Measurements from ENCODE around the gene STEAP4.
"Not testable (repeated sequence)": the region's sequence is repeated elsewhere in the genome, so short reads cannot be mapped to it uniquely, and the experiment has no call there.

STEAP4 gene

GRCh38 chr7:88312061-88312663 lies 5.5 kb upstream of the STEAP4 start:
- no peak for FAIRE-seq

GRCh38 chr7:88311675-88312036 lies 5.0 kb upstream of the STEAP4 start:
- no peak for FAIRE-seq

DNA sequence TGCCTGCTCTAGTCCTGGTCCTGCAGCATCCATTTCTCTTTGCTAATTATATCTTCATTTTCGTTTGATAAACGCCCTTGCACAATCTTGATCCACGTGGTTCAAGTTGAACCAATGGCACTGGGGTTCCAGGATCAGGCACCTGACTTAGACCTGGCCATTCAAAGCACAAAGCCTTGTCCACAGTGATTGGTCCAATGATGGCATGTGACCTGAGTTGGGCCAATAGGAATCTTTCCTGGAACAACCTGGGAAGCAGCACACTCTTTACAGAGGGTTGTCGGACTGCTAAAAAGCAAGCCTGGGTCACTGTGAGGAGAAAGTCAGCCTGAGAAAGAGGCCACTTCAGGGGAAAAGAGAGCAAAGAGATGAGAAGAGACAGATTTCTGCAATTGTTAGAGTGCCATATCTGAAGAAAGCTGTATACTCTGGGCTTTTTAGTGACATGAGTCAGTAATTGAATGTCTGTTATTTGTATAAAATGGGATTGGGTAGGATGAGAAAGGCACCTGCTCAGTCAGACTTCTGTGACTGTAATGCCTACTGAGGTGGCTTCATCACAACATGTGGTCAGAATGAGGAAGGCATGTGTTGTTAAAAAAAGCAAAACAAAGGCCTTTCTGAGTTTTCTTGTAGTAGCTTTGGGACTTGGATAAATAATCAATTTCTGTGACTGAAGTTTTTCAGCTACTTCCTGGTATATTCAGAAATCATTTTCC lies 4.4 kb upstream of the STEAP4 start:
- FAIRE-seq = no peak

DNA sequence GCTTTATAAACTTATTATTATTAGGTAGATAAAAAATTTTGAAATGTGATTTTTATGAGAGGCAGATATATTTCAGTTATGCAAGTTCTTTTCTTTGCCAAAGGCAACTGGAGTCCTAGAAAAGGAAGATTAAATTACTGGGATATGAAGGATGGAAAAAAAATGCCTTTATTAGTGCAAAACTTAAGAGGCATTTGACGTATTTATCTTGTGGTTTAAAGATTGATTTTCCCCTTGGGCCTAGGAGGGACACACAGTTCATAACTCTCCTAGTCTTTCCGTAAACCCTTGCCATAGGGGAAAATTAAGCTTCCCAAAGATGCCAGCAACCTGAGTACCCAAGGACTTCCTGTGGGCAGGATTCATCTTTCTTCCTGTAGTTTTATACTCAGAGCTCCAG lies 3.1 kb upstream of the STEAP4 start:
- FAIRE-seq = no peak

DNA sequence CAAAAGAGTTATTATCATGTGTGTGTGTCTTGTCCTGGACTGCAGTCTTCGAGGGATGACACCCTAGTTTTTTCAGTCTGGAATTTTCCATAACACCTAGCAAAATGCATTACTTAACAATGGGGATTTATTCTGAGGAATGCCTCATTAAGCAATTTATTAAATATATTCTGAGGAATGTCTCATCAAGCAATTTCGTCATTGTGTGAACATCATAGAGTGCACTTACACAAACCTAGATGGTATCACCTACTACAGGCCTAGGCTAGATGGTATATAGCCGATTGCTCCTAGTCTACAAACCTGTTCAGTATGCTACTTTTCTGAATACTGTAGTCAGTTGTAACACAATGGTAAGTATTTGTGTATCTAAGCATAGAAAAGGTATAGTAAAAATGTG lies 1.1 kb upstream of the STEAP4 start:
- FAIRE-seq = no peak

DNA sequence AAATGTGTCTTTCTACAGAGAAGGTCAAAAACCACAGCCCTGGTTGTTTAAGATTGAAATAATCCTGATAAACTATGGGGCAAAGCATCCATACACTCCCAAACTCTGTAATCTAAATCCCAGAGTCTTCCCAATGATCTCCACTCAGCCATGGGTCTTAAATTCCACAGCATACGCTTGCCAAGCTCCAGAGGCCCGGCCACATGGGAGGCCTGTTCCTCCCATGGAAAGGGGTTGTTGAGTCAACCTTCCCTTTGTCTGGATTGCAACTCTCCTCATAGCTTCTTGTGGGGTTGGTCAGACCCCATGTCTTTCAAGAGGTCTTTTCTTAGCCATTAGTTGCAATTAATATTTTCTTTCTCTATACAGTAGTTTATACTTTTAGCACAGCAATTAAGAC lies 718 bp upstream of the STEAP4 start:
- FAIRE-seq = no peak

DNA sequence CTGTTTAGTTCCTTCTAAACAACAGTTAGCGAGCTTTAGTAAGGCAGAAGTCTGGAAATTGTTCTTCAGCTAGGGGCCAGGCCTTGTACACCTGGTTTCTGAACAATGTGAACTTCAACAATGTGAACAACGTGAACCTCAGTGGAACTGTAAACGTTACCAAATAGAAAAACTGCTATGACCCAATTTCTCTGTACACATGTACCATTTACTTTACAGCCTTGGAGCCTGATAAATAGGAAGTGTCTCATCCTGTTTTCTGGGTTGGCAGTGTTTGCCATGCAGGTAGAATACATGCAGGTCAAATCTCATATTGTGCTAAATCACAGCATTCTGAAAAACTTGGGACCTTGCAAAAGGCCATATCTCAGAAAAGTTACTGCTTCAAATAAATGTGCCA lies 1.6 kb downstream of the STEAP4 start:
- FAIRE-seq = no peak

GRCh38 chr7:88302486-88302885 lies 4.2 kb downstream of the STEAP4 start:
- no peak for FAIRE-seq

- no peak for FAIRE-seq
Measured at GRCh38 chr7:88301924-88302323, 4.8 kb downstream of the STEAP4 start.

DNA sequence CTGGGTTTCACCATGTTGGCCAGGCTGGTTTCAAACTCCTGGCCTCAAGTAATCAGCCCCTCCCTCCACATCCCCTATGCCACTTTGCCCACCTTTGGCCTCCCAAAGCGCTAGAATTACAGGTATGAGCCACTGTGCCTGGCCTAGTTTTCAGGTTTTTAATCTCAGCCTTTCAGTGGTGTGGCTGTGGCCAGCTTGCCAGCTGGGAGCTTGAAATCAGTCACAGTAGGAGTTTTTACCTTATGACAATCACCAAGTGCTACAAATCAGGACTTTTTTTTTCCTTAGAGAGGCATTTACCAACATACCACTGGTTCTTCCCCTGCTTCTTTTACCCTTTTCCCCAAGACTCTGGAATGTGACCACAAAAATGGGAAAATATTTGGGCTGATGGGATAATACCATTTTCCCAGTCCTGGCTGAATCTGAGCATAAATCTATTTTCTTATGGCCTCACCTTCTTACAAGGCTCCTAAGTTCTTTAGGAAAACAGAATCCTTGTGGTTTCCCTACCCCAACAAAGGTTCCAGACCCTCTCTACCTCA lies 6.2 kb downstream of the STEAP4 start:
- FAIRE-seq = no peak

DNA sequence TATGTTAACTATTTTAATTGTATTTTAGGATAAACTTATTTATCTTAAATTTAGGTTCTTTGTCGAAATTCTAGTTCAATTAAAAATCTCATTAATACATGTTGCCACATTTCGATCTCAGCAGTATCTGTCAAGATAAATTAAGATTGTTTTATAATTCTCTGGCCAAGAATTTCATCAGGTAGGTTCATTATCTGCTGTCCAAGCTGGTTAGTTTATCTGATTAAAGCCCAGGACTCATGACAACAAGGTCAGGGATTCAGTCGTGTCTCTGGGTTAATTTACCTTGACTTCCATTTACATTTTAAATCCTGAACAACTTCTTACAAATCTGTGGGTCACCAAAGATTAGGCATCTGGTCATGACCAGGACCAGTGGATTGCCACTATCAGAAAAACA lies 7.6 kb downstream of the STEAP4 start:
- FAIRE-seq = no peak

GRCh38 chr7:88293866-88294265 lies 12.8 kb downstream of the STEAP4 start:
- FAIRE-seq = no peak

- no peak for FAIRE-seq
Measured at GRCh38 chr7:88291398-88292173, 15.1 kb downstream of the STEAP4 start.

DNA sequence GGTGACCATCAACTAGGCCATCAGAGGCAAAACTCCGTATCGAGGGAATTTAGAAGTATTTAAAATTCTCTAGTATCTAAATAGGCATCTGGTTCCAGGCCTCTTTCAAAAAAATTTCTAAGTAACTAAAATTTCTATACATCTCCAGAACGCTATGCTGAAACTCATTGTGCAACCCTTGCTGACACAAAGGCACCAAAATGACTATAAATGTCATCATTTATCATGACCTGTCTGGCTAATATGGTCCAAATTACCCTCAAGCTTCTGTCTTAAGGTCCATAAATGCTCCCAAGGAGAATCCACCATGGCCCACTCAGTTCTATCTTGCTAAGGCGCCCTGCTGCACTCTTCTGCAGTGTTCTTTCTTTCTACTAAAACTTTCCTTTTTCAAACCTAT lies 16.2 kb downstream of the STEAP4 start:
- no peak for FAIRE-seq

GRCh38 chr7:88289564-88290025 lies 17.1 kb downstream of the STEAP4 start:
- no peak for FAIRE-seq

DNA sequence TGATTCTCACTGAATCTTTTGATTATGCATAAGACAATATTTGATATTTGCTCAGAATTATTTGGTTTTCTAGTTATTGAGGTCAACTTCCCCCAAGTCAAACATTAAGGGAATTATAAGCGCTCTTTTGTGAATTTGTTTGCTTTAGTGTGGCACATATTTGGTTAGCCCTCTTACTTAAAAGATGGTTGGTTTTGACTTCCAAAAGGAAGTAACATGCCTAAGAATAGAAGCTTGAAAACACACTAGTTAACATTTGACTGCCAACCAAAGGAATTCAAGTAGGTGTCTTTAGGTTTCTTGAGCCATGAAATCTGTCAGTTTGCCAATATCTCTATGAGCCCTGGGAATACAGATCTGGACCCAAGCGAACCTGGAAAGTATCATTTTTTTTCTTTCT lies 24.9 kb downstream of the STEAP4 start:
- no peak for FAIRE-seq

- FAIRE-seq = no peak
Measured at GRCh38 chr7:88280801-88281200, 25.9 kb downstream of the STEAP4 start.

GRCh38 chr7:88279323-88279722 lies 27.4 kb downstream of the STEAP4 start:
- FAIRE-seq = no peak

DNA sequence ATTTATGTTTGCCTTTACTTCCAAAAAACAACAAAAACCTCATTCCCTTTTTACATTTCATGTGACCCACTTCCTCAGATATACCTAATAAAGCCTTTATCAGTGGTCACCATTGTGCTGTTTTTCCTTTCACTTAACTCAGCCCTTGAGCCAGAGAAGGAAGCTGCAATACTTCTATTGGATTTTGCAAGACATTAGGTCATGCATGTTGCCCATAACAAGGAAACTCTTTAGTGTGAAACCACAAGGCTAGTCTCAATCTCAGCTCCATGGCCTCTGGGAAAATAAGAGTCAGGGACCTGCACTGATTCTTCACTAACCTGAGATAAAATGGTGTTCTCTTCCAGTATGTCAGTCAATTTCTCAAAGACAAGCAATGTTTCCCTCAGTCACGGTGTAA lies 27.8 kb downstream of the STEAP4 start:
- no peak for FAIRE-seq

- no peak for FAIRE-seq
Measured at GRCh38 chr7:88276605-88277153, 30.0 kb downstream of the STEAP4 start.

GRCh38 chr7:88274856-88275255 lies 31.8 kb downstream of the STEAP4 start:
- FAIRE-seq = not testable (repeated sequence)

DNA sequence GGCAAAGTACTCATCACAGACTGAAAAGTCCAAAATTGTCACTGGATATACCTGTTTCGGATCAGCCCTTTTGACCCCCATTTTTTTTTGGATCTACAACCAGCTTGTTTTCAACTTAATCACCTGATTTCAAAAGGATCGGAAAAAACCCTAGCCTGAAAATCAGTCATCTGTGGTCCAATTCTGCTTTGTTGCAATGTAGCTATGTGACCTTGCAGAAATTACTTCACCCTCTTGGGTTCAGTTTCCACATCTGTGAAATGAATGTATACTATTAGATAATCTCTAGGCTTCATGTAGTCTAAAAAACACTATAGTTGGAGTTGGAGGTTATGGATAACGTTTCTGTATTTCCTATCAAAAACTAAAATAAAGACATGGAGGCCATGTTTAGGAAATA lies 37.1 kb downstream of the STEAP4 start:
- FAIRE-seq = no peak

- no peak for FAIRE-seq
Measured at GRCh38 chr7:88268858-88269257, 37.8 kb downstream of the STEAP4 start.

GRCh38 chr7:88268051-88268450 lies 38.6 kb downstream of the STEAP4 start:
- no peak for FAIRE-seq

Data from A204.1 (cell line).